Raji (cell line): ENCODE results near the gene PTX4.

Experiments used
- POLR2A ChIP-seq: IDR thresholded peaks from 2 replicates; pipeline ENCODE4 v1.6.1; 2011; ENCODE audit warnings: low read depth, low read length, control low read depth; ENCODE audit not compliant: insufficient read depth

The PTX4 gene

GRCh38 chr16:1451702-1452392 lies 36.9 kb downstream of the PTX4 start:
- no peak for TF ChIP-seq POLR2A

DNA sequence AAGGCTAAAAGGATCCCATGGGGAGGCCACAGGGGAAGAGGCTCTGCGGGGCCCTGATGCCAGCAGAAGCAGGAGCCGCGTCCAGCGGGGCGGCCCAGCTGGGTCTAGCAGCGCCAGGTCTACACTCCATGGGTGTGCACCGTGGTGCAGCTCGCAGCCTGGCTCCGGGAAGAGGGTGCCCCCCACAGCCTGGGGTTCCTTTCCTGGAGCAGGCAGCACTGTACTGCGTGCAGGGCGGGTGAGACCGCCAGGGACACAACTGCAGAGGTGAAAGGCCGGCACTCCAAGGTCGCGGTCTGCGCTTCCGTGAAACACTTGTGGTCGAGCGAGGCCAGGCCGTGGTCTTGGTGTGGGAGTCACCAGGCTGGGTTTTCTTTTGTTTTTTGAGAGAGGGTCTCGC lies 37.9 kb downstream of the PTX4 start:
- TF ChIP-seq POLR2A: no peak

GRCh38 chr16:1450218-1450617 lies 38.5 kb downstream of the PTX4 start:
- TF ChIP-seq POLR2A: no peak

DNA sequence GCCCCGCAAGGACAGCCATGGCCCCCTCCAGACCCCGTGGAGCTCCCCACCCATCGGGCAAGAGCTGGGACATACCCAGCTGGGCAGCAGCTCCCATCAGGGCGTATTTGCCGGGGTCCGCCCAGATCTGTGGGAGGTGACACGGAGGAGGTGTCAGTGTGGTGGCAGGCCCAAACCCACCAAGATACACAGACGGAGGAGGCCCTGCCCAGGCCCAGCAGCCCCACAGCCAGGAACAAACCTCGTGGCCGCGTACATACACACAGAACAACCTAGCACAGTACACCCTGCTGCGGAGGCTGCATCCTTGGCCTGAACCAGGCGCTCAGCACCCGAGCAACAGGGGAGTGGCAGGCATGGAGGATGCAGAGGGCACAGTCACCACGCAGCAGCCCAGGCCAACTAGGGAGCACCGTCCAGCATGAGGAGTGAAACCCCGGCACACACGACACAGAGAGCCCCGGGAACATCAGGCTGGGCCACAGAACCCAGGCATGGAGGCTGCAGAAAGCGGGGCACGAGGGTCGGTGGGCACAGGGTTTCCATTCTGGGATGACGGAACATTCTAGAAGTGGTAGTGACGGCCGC lies 39.4 kb downstream of the PTX4 start:
- no peak for TF ChIP-seq POLR2A

GRCh38 chr16:1448536-1449116 lies 40.1 kb downstream of the PTX4 start:
- TF ChIP-seq POLR2A: no peak

DNA sequence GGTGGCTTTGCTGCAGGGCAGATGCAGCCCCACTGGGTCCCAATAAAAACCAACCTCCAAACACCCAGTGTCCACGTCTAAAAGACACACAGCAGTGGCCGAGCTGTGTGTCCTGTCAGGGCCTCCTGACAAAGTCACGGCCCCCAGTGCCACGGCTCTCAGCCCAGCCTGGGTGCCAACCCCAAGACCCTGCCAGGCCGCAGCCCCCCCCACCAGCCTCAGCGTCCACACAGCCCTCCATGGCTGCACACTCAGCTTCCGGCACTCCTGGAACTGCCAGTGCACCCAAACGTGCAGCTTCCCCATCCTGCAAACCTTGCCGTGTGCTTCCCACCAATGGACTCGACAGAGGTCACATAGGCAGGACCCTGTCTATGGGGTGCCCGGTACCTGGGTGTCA lies 40.8 kb downstream of the PTX4 start:
- TF ChIP-seq POLR2A: no peak

- TF ChIP-seq POLR2A: no peak
These were observed 42.3 kb downstream of the PTX4 start for GRCh38 chr16:1446296-1447080.

DNA sequence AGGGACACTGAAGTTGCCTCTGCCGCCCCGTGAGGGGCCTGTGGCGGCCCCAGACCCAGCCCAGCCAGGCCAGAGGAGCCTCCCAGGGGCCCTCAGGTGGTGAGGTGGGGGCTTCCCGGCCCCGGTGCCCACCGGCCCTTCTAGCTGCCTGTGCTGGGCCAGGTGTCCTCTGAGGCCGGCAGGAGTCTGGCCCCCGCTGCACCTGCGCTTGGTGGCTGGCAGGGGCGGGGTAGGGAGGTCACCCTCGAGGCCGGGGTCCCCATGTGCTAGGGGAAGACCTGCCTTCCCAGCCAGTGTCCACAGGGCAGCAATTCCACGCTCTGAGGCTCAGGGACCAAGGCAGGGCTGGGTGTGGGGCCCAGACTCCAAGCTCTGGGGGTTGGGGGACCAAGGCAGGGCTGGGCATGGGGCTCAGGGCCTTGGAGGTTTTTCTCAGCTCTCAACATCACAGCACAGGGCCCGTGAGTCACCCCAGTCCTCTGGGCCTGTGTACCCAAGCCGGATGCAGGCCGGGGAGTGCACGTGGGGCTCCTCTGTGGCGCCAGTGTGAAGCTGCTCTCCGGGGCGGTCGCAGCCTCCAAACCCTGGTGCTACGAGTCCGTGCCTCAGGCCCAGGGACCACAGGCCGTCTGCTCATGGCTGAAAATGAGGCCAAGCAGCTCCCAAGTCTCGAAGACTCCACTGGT lies 43.1 kb downstream of the PTX4 start:
- no peak for TF ChIP-seq POLR2A

- TF ChIP-seq POLR2A: no peak
These were observed 43.8 kb downstream of the PTX4 start for GRCh38 chr16:1444730-1445517.

DNA sequence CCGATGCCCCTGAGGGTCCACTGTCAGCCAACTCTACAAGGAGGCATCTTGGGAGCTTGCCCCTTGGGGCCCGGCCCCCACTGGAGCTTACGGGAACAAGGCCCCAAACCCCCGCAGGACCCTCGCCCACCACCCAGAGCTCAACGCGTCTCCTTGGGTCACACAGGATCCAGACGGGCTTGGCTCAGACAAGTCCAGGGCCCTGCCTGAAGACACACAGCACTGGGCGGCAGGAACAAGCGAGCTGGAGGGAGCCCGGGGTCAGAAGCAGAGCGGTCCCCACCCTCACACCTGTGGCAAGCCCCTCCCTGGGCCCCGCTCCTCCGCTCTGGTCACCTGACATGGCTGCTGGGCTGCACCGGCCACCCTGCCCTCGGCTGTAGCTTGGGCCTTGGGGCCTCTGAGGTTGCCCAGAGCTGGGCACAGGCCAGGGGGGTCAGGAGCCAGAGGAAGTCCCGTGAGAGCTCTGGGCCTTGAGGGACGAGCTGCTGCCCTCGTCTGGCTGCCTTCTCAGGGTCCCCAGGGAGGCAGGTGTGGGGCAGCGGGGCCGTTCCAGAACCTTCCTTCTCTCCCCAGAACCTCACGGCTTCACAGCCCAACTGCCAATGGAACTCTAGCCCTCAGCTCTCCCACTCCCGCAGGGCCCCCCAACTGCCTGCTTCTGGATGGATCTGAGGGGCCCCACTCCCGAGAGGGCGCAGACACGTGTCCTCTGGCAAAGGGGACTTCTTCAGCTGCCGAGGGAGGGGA lies 44.6 kb downstream of the PTX4 start, which contains the start of gene CCDC154:
Gene CCDC154, minus strand, starts transcription at position 577 of the 750 bp plus-strand sequence. Its CDS starts 234 bp downstream, at position 343.
- TF ChIP-seq POLR2A: no peak

GRCh38 chr16:1443403-1443973 lies 45.3 kb downstream of the PTX4 start:
- TF ChIP-seq POLR2A: no peak

- no peak for TF ChIP-seq POLR2A
These were observed 46.0 kb downstream of the PTX4 start for GRCh38 chr16:1442697-1443096.

- no peak for TF ChIP-seq POLR2A
These were observed 47.3 kb downstream of the PTX4 start for GRCh38 chr16:1441391-1441829.
